Prostate gland (tissue), 2 donors: ENCODE results near the gene NT5M.

ENCODE experiments used
- POLR2A ChIP-seq: fragments of 450-650 bp; IDR thresholded peaks from one replicate; pipeline ENCODE4 v1.6.1; 2016; ENCODE audit warnings: antibody characterized with exemption, mild to moderate bottlenecking
- POLR2AphosphoS5 ChIP-seq: sonication (generic); formaldehyde crosslinking; IDR thresholded peaks from one replicate; pipeline ENCODE4 v1.6.1; 2017; ENCODE audit warnings: antibody characterized with exemption
- TF ChIP-seq, protein P1 (sequence below), 4 experiments: fragments of 200-600 bp in 2 of 4; fragments of 450-650 bp in 2 of 4; sonication (generic) in 2 of 4; IDR thresholded peaks; 1 replicate in 3 of 4; 2 replicates in 1 of 4; pipeline ENCODE4 v1.5.1; 2016 to 2019; ENCODE audit warnings: antibody characterized with exemption in 4 of 4, mild to moderate bottlenecking in 2 of 4, moderate library complexity in 2 of 4

DNA sequence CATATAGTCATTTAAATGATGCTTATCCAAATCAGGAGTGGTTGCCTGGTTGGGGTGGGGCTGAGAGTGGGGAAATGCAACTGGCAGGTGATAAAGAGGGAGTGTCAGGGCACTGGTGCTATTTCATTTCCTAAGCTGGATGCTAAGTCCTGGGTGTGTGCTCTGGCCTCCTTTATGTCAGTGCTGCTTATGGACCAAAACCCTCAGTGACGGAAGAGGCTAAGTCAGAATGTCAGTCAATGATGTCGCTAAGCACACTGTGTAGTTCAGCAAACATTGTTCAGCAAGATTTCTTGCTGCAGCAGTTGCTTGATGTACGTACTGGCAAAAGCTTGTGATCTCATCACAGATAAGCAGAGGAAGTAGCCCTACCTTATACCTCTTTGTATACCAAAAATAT is 49.8 kb upstream of the NT5M start:
- TF ChIP-seq, protein P1, sequence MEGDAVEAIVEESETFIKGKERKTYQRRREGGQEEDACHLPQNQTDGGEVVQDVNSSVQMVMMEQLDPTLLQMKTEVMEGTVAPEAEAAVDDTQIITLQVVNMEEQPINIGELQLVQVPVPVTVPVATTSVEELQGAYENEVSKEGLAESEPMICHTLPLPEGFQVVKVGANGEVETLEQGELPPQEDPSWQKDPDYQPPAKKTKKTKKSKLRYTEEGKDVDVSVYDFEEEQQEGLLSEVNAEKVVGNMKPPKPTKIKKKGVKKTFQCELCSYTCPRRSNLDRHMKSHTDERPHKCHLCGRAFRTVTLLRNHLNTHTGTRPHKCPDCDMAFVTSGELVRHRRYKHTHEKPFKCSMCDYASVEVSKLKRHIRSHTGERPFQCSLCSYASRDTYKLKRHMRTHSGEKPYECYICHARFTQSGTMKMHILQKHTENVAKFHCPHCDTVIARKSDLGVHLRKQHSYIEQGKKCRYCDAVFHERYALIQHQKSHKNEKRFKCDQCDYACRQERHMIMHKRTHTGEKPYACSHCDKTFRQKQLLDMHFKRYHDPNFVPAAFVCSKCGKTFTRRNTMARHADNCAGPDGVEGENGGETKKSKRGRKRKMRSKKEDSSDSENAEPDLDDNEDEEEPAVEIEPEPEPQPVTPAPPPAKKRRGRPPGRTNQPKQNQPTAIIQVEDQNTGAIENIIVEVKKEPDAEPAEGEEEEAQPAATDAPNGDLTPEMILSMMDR (IDR thresholded peaks at IDR 0.05) = no peak
- no peak for TF ChIP-seq POLR2A
- TF ChIP-seq POLR2AphosphoS5 = peak; percentile 50
